ENCODE results near the gene AMIGO1.

GRCh38 chr1:109529881-109530456 is 20.4 kb upstream of the AMIGO1 start:
- TF ChIP-seq POLR2A (IDR thresholded peaks at IDR 0.05) = no peak
- TF ChIP-seq EP300 (IDR thresholded peaks at IDR 0.05) = no peak
